Kidney (tissue), 14 donors: ENCODE results near the gene CCDC28B. TPM values are rescaled to one million over a fixed set of nuclear protein-coding genes. Genes with fewer than 3 reads are reported as not detected.

Experiments used
- DNase-seq, 5 donors: peaks; one replicate each; pipeline ENCODE4 v3.0.0-alpha.2; 2013 to 2020
- FAIRE-seq: peaks from 2 replicates; lab custom pipeline; 2012; peaks lifted over from hg19 to GRCh38; lab: Jason Lieb, UNC
- H3K27ac ChIP-seq, 2 donors: one replicate each; pipeline ENCODE4 v1.7.0; 2013; ENCODE audit warnings: low read depth in 2 of 2, low read length in 2 of 2, inconsistent platforms in 1 of 2
- H3K27me3 ChIP-seq: one replicate; pipeline ENCODE4 v1.7.1; 2013; ENCODE audit warnings: low read length, inconsistent platforms; ENCODE audit not compliant: control insufficient read depth, insufficient read depth
- H3K36me3 ChIP-seq, 3 donors: one replicate each; pipeline versions ENCODE4 v1.7.0 to v1.7.1; 2013; ENCODE audit warnings: low read length in 3 of 3, control low read depth in 1 of 3, inconsistent platforms in 1 of 3; ENCODE audit not compliant: insufficient read depth in 3 of 3, control insufficient read depth in 2 of 3
- H3K4me1 ChIP-seq, 3 donors: one replicate each; pipeline versions ENCODE4 v1.7.0 to v1.7.1; 2013; ENCODE audit warnings: low read length in 3 of 3, inconsistent platforms in 1 of 3, low read depth in 1 of 3; ENCODE audit not compliant: control insufficient read depth in 2 of 3, insufficient read depth in 2 of 3
- H3K4me3 ChIP-seq, 3 donors: one replicate each; pipeline versions ENCODE4 v1.7.0 to v1.8.1; 2013; ENCODE audit warnings: low read length in 3 of 3, control low read depth in 1 of 3, inconsistent platforms in 1 of 3
- H3K9ac ChIP-seq, 3 donors: one replicate each; pipeline versions ENCODE4 v1.7.0 to v1.7.1; 2013; ENCODE audit warnings: low read length in 3 of 3, control low read depth in 1 of 3, inconsistent platforms in 1 of 3
- H3K9me3 ChIP-seq, 3 donors: one replicate each; pipeline versions ENCODE4 v1.7.0 to v1.7.1; 2013; ENCODE audit warnings: low read length in 3 of 3, control low read depth in 1 of 3, inconsistent platforms in 1 of 3; ENCODE audit not compliant: control insufficient read depth in 2 of 3, insufficient read depth in 1 of 3
- CTCF ChIP-seq: IDR thresholded peaks from 3 replicates; pipeline ENCODE4 v1.5.1; 2012; ENCODE audit warnings: mild to moderate bottlenecking, moderate library complexity, borderline replicate concordance; ENCODE audit not compliant: insufficient read depth; ENCODE audit errors: extremely low read depth
- intact Hi-C: fragments of 100-400 bp; cut with DNase I; formaldehyde crosslinking; loops from one replicate; pipeline ENCODE4 v1.11.1; 2022
- polyA plus RNA-seq: library from polyadenylated mRNA; stranded (reverse); fragments of 350-450 nt; fragmentation: Illumina TruSeq; extraction: RNeasy Lipid Tissue Mini Kit (QIAGEN cat#74804); gene quantifications from one replicate; pipeline ENCODE4 v1.2.3, GENCODE V29; 2014; ENCODE audit warnings: low read depth, low replicate concordance; ENCODE audit not compliant: insufficient read depth
- total RNA-seq: library from RNA; stranded (reverse); fragmentation: NEBNext Ultra II Directional; extraction: Animal tissue kit (Norgen Biotek cat#: 25700); gene quantifications from one replicate; pipeline ENCODE4 v1.2.1, GENCODE V29; 2021
- donor health status: control.
- donor health status: control.
- donor health status: control.
- donor health status: control.
- donor health status: control.
- donor health status: DM: yes; HTN: yes; CAD: no.
- donor health status: Normal renal cell carcinoma (clear cell type).

Gene CCDC28B
- total and polyA plus RNA-seq, 2 donors from 2014 or later: 4.0 to 25.4 TPM

GRCh38 chr1:32172621-32173245 lies 27.7 kb upstream of the CCDC28B start:
- Histone ChIP-seq H3K36me3 (peaks cover 5 to 56% (median 24%) of the 10 kb centered on the region in 3 donors), H3K9me3 (no peaks in the 10 kb centered on the region), H3K27me3 (no peaks in the 10 kb centered on the region), H3K4me1 (no peaks in the 10 kb centered on the region), H3K27ac (no peak overlapping the region), H3K4me3 (no peak overlapping the region), H3K9ac (no peak overlapping the region)
- TF ChIP-seq CTCF: no peak
- intact Hi-C loops: no loop called here
- DNase-seq (no peak), FAIRE-seq (no peak)

DNA sequence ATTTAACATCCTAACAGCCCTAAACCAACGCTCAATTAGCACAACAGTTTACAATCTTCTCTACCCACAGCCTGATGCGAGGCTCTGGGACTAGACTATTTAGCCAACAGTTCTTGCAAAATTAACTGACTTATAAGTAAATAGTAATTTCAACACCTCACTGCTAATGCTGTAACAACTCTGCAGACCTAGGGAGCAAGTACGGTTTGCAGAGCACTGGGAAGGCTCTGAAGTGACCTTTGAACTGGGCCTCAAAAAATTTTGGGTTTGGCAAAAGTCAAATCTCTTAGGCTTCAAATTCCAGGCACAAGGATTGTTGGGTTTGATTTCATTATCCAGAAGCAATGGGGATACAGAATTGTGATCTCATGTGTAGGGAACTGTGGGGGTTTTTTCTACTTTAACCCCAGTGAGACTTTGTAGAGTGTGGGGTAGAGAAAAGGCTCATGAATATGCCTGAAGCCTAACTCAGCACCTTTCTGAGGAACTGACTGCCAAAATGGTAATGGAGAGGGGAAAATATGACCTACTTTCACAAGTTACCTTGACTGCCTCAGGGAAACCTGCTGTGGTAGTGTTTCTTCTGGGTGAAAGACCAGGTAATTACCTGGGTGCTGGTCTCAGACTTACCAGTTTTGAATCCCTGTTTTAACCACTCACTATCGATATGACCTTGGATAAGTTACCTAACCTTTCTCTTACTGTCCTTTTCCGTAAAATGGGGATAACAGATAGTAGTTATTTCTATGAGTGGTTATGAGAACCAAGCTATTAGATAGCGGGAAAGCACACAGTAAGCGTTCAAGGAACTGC lies 21.8 kb upstream of the CCDC28B start:
- Histone ChIP-seq H3K9me3 (no peaks in the 10 kb centered on the region), H3K4me1 (peaks cover 5 to 20% (median 19%) of the 10 kb centered on the region in 3 donors), H3K36me3 (peaks cover 0 to 18% (median 3%) of the 10 kb centered on the region in 3 donors), H3K9ac (peak overlapping the region; percentile 44 to 73 (median 71)), H3K27ac (peak overlapping the region; percentile 97 to 98), H3K4me3 (peak overlapping the region; percentile 62 to 81 (median 73)), H3K27me3 (no peaks in the 10 kb centered on the region)
- no peak for DNase-seq
- no peak for FAIRE-seq
- no peak for TF ChIP-seq CTCF
- intact Hi-C loops: no loop called here

- peak overlapping the region; percentile 62 to 81 (median 73) for H3K4me3 ChIP-seq
- peak overlapping the region; percentile 44 to 73 (median 71) for H3K9ac ChIP-seq
- no peaks in the 10 kb centered on the region for H3K9me3 ChIP-seq
- no peak for FAIRE-seq
- H3K27me3 ChIP-seq: no peaks in the 10 kb centered on the region
- DNase-seq: no peak
- H3K4me1 ChIP-seq: peaks cover 5 to 20% (median 19%) of the 10 kb centered on the region in 3 donors
- intact Hi-C loops: no loop called here
- H3K36me3 ChIP-seq: peaks cover 0 to 15% (median 3%) of the 10 kb centered on the region in 3 donors
- no peak for TF ChIP-seq CTCF
- peak overlapping the region; percentile 97 to 98 for H3K27ac ChIP-seq
Observed at GRCh38 chr1:32179193-32179442, 21.3 kb upstream of the CCDC28B start.
